Measurements from ENCODE around the gene ZBTB9. TPM values are rescaled to one million over a fixed set of nuclear protein-coding genes. Genes with fewer than 3 reads are reported as not detected.

Gene ZBTB9
- total RNA-seq, 1 experiment from 2014 or later: 16.9 TPM

GRCh38 chr6:33427585-33428223, 26.7 kb upstream of the ZBTB9 start:
- peaks cover 63% of the 10 kb centered on the region for H3K4me1 ChIP-seq (ENCODE audit: insufficient read depth, low read length, poor library complexity, severe bottlenecking)

GRCh38 chr6:33428224-33428965, 26.0 kb upstream of the ZBTB9 start:
- Histone ChIP-seq H3K4me3 (ENCODE audit: low read depth, low read length, poor library complexity, severe bottlenecking) (peak overlapping the region; percentile 52), H3K4me1 (ENCODE audit: insufficient read depth, low read length, poor library complexity, severe bottlenecking) (peaks cover 70% of the 10 kb centered on the region), H3K9me3 (ENCODE audit: low read depth, low read length, poor library complexity, severe bottlenecking) (no peaks in the 10 kb centered on the region), H3K36me3 (ENCODE audit: insufficient read depth, low read length, poor library complexity, severe bottlenecking) (peaks cover 4% of the 10 kb centered on the region), H3K27me3 (replicated peaks; ENCODE audit: insufficient read depth, low read depth, low read length, poor library complexity) (no peaks in the 10 kb centered on the region), H3K27ac (ENCODE audit: low read depth, low read length, poor library complexity, severe bottlenecking) (peak overlapping the region; percentile 65)
- ChIA-PET CTCF (no interaction called here), POLR2A (ENCODE audit: low non-redundant PET) (no interaction called here)
- TF ChIP-seq CTCF (conservative IDR thresholded peaks at IDR 0.05; ENCODE audit: low read depth, low read length) (peak; percentile 44), EZH2 (IDR thresholded peaks at IDR 0.05; ENCODE audit: borderline replicate concordance, low read depth, low read length, poor library complexity, severe bottlenecking) (no peak)
- BruUV-seq (replicated peaks): no TSS peak
- intact Hi-C loops (cut with micrococcal nuclease; ENCODE audit: unreplicated experiment): loop anchor here (5.0 to 10.0 kb wide), 3 partner anchors 131 to 454 kb away; partner anchors contain the start of gene RGL2
- peak; percentile 59 for DNase-seq (ENCODE audit: low spot score)

More at GRCh38 chr6:33427585-33428223, 26.7 kb upstream of the ZBTB9 start:
- Histone ChIP-seq H3K4me3 (ENCODE audit: low read depth, low read length, poor library complexity, severe bottlenecking) (peak overlapping the region; percentile 52), H3K36me3 (ENCODE audit: insufficient read depth, low read length, poor library complexity, severe bottlenecking) (peaks cover 4% of the 10 kb centered on the region), H3K27me3 (replicated peaks; ENCODE audit: insufficient read depth, low read depth, low read length, poor library complexity) (no peaks in the 10 kb centered on the region), H3K27ac (ENCODE audit: low read depth, low read length, poor library complexity, severe bottlenecking) (peak overlapping the region; percentile 65), H3K9me3 (ENCODE audit: low read depth, low read length, poor library complexity, severe bottlenecking) (no peaks in the 10 kb centered on the region)
- TF ChIP-seq EZH2 (IDR thresholded peaks at IDR 0.05; ENCODE audit: borderline replicate concordance, low read depth, low read length, poor library complexity, severe bottlenecking) (no peak), CTCF (conservative IDR thresholded peaks at IDR 0.05; ENCODE audit: low read depth, low read length) (no peak)
- intact Hi-C loops (cut with micrococcal nuclease; ENCODE audit: unreplicated experiment): loop anchor here (2.0 to 10.0 kb wide), 4 partner anchors 37 to 453 kb away; partner anchors contain the start of genes KIFC1 and RGL2
- CTCF ChIA-PET: no interaction called here
- DNase-seq (ENCODE audit: low spot score): peak; percentile 35
- no TSS peak for BruUV-seq (replicated peaks)
- POLR2A ChIA-PET (ENCODE audit: low non-redundant PET): no interaction called here

- CTCF ChIA-PET: no interaction called here
- no TSS peak for BruUV-seq (replicated peaks)
- POLR2A ChIA-PET (ENCODE audit: low non-redundant PET): no interaction called here
- Histone ChIP-seq H3K4me1 (ENCODE audit: insufficient read depth, low read length, poor library complexity, severe bottlenecking) (peaks cover 71% of the 10 kb centered on the region), H3K27me3 (replicated peaks; ENCODE audit: insufficient read depth, low read depth, low read length, poor library complexity) (no peaks in the 10 kb centered on the region), H3K36me3 (ENCODE audit: insufficient read depth, low read length, poor library complexity, severe bottlenecking) (no peaks in the 10 kb centered on the region), H3K9me3 (ENCODE audit: low read depth, low read length, poor library complexity, severe bottlenecking) (no peaks in the 10 kb centered on the region), H3K27ac (ENCODE audit: low read depth, low read length, poor library complexity, severe bottlenecking) (peak overlapping the region; percentile 65), H3K4me3 (ENCODE audit: low read depth, low read length, poor library complexity, severe bottlenecking) (peak overlapping the region; percentile 52)
- intact Hi-C loops (cut with micrococcal nuclease; ENCODE audit: unreplicated experiment): loop anchor here (5.0 to 10.0 kb wide), 3 partner anchors 132 to 454 kb away; partner anchors contain the start of gene RGL2
- no peak for DNase-seq (ENCODE audit: low spot score)
- TF ChIP-seq CTCF (conservative IDR thresholded peaks at IDR 0.05; ENCODE audit: low read depth, low read length): no peak
- no peak for TF ChIP-seq EZH2 (IDR thresholded peaks at IDR 0.05; ENCODE audit: borderline replicate concordance, low read depth, low read length, poor library complexity, severe bottlenecking)
These were observed 25.2 kb upstream of the ZBTB9 start for GRCh38 chr6:33428966-33429749.
